ENCODE data around the gene SLCO2B1. TPM values are rescaled to one million over a fixed set of nuclear protein-coding genes. Genes with fewer than 3 reads are reported as not detected.

The SLCO2B1 gene
- total and polyA plus RNA-seq, 4 donors = 25.4 to 61.0 (median 45.5) TPM

- Histone ChIP-seq H3K4me1 (ENCODE audit: control insufficient read depth, insufficient read depth, low read length) (peaks cover 8% of the 10 kb centered on the region), H3K27ac (ENCODE audit: low read depth, low read length) (no peak overlapping the region), H3K27me3 (ENCODE audit: control insufficient read depth, insufficient read depth, low read length) (no peaks in the 10 kb centered on the region), H3K4me3 (ENCODE audit: low read depth, low read length) (no peak overlapping the region), H3K36me3 (ENCODE audit: control insufficient read depth, insufficient read depth, low read length) (no peaks in the 10 kb centered on the region), H3K9me3 (ENCODE audit: control insufficient read depth, insufficient read depth, low read length) (no peaks in the 10 kb centered on the region)
- 67% methylated on average over 3 of the region's 4 CpGs for WGBS (ENCODE audit: insufficient coverage)
- DNase-seq (ENCODE audit: low read depth in 4 of 6, low spot score in 6 of 6) = no peak
These were observed 74.9 kb downstream of the SLCO2B1 start for GRCh38 chr11:75225794-75226193.

DNA sequence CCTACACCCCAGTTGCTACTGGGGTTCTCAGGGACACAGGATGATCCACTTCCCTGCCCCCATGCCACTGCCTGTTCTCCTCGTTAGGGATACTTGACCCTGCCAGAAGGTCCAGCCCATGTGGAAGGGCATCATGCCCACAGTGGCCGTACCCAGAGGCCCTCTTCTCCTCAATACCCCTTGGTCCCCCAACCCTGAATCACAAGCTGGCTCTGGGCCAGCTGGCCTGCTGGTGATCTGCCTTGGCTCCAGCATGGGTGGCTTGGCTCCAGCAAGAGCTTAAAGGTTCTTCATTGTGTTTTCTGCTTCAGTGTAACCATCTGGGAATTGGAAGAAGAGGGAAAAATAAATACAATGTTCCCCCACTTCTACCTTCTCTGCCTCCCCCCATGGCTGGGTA lies 78.6 kb downstream of the SLCO2B1 start:
- no peaks in the 10 kb centered on the region for H3K36me3 ChIP-seq (ENCODE audit: control insufficient read depth, insufficient read depth, low read length)
- no peak overlapping the region for H3K4me3 ChIP-seq (ENCODE audit: low read depth, low read length)
- H3K4me1 ChIP-seq (ENCODE audit: control insufficient read depth, insufficient read depth, low read length) = peaks cover 8% of the 10 kb centered on the region
- peak in 1 of 6 donors; percentile 24 for DNase-seq (ENCODE audit: low read depth in 4 of 6, low spot score in 6 of 6)
- no peaks in the 10 kb centered on the region for H3K27me3 ChIP-seq (ENCODE audit: control insufficient read depth, insufficient read depth, low read length)
- H3K27ac ChIP-seq (ENCODE audit: low read depth, low read length) = no peak overlapping the region
- 56% methylated on average over 2 of the region's 2 CpGs for WGBS (ENCODE audit: insufficient coverage)
- no peaks in the 10 kb centered on the region for H3K9me3 ChIP-seq (ENCODE audit: control insufficient read depth, insufficient read depth, low read length)

- 78% methylated on average over 1 of the region's 2 CpGs for WGBS (ENCODE audit: insufficient coverage)
- no peak for DNase-seq (ENCODE audit: low read depth in 4 of 6, low spot score in 6 of 6)
These were observed 79.7 kb downstream of the SLCO2B1 start for GRCh38 chr11:75230621-75231020.

DNA sequence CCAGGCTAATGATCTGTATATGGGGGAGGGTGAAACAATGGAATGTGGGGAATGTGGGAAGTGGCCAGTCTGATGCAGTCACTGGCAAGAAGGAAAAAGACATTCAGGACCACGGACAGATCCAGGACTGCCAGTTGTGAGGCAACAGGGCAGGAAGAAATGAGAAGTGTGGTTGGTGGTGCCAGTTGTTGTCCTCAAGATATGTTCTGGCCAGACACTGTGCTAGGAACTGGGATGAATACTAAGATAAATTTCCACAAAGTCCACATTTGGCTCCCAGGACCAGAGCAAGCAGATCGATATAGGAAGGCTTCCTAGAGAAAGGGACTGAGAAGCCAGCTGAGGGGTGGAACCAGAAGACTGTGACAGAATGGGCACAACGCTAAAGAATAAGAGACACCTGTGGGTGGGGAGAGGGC lies 82.9 kb downstream of the SLCO2B1 start:
- Histone ChIP-seq H3K27ac (ENCODE audit: low read depth, low read length) (no peak overlapping the region), H3K4me1 (ENCODE audit: control insufficient read depth, insufficient read depth, low read length) (peaks cover 8% of the 10 kb centered on the region), H3K9me3 (ENCODE audit: control insufficient read depth, insufficient read depth, low read length) (no peaks in the 10 kb centered on the region), H3K36me3 (ENCODE audit: control insufficient read depth, insufficient read depth, low read length) (no peaks in the 10 kb centered on the region), H3K27me3 (ENCODE audit: control insufficient read depth, insufficient read depth, low read length) (no peaks in the 10 kb centered on the region), H3K4me3 (ENCODE audit: low read depth, low read length) (no peak overlapping the region)
- peak in 1 of 6 donors; percentile 64 for DNase-seq (ENCODE audit: low read depth in 4 of 6, low spot score in 6 of 6)
- 40% methylated on average over 3 of the region's 3 CpGs for WGBS (ENCODE audit: insufficient coverage)

More at GRCh38 chr11:75230621-75231020, 79.7 kb downstream of the SLCO2B1 start:
- Histone ChIP-seq H3K27ac (ENCODE audit: low read depth, low read length) (no peak overlapping the region), H3K9me3 (ENCODE audit: control insufficient read depth, insufficient read depth, low read length) (no peaks in the 10 kb centered on the region), H3K36me3 (ENCODE audit: control insufficient read depth, insufficient read depth, low read length) (no peaks in the 10 kb centered on the region), H3K4me3 (ENCODE audit: low read depth, low read length) (no peak overlapping the region), H3K4me1 (ENCODE audit: control insufficient read depth, insufficient read depth, low read length) (peaks cover 8% of the 10 kb centered on the region), H3K27me3 (ENCODE audit: control insufficient read depth, insufficient read depth, low read length) (no peaks in the 10 kb centered on the region)

DNA sequence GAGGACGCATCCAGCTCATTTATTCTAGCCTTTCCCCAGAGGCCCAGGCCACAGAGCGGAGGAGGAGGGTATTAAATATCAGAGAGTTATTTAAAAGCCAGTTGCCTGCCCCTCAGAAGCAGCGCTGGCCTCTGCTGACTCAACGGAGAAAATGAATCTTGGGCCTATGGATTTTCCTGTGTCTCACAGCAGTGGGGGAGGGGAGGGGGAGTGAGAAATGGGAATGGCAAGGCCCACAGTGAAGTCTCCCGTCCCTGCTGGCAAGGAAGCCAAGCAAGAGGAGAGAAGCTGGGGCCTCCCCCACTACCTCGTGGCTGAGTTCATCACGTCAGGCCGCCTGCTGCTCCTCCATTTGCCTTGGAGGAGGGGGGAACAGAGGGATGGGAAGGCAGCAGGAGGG lies 85.2 kb downstream of the SLCO2B1 start:
- Histone ChIP-seq H3K27me3 (ENCODE audit: control insufficient read depth, insufficient read depth, low read length) (peaks cover 8% of the 10 kb centered on the region), H3K4me3 (ENCODE audit: low read depth, low read length) (no peak overlapping the region), H3K9me3 (ENCODE audit: control insufficient read depth, insufficient read depth, low read length) (no peaks in the 10 kb centered on the region), H3K27ac (ENCODE audit: low read depth, low read length) (no peak overlapping the region), H3K36me3 (ENCODE audit: control insufficient read depth, insufficient read depth, low read length) (no peaks in the 10 kb centered on the region), H3K4me1 (ENCODE audit: control insufficient read depth, insufficient read depth, low read length) (peaks cover 9% of the 10 kb centered on the region)
- 43% methylated on average over 3 of the region's 8 CpGs for WGBS (ENCODE audit: insufficient coverage)
- DNase-seq (ENCODE audit: low read depth in 4 of 6, low spot score in 6 of 6) = peak in 1 of 6 donors; percentile 67

DNA sequence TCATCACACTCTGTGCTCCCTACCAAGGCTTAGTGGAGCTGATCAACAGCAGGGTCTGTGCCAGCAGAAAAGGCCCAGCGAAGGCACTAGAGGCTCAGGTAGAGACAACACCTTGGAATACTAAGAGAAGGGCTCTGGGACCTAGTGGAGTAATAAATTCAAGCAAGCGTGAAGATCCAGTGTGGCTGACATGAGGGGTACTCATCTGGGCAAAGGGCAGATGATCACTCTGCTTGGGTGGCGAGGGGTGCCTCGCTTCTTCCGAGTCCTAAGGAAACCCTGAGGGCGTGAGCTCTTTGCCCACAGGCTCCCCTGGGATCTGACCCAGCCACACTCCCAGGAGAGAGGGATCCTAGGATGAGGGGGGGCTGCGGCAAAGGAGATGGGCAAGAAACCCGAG lies 86.1 kb downstream of the SLCO2B1 start:
- Histone ChIP-seq H3K27me3 (ENCODE audit: control insufficient read depth, insufficient read depth, low read length) (peaks cover 8% of the 10 kb centered on the region), H3K27ac (ENCODE audit: low read depth, low read length) (no peak overlapping the region), H3K4me1 (ENCODE audit: control insufficient read depth, insufficient read depth, low read length) (peaks cover 12% of the 10 kb centered on the region), H3K36me3 (ENCODE audit: control insufficient read depth, insufficient read depth, low read length) (no peaks in the 10 kb centered on the region), H3K4me3 (ENCODE audit: low read depth, low read length) (no peak overlapping the region), H3K9me3 (ENCODE audit: control insufficient read depth, insufficient read depth, low read length) (no peaks in the 10 kb centered on the region)
- WGBS (ENCODE audit: insufficient coverage) = 89% methylated on average over 7 of the region's 8 CpGs
- DNase-seq (ENCODE audit: low read depth in 4 of 6, low spot score in 6 of 6) = no peak

DNA sequence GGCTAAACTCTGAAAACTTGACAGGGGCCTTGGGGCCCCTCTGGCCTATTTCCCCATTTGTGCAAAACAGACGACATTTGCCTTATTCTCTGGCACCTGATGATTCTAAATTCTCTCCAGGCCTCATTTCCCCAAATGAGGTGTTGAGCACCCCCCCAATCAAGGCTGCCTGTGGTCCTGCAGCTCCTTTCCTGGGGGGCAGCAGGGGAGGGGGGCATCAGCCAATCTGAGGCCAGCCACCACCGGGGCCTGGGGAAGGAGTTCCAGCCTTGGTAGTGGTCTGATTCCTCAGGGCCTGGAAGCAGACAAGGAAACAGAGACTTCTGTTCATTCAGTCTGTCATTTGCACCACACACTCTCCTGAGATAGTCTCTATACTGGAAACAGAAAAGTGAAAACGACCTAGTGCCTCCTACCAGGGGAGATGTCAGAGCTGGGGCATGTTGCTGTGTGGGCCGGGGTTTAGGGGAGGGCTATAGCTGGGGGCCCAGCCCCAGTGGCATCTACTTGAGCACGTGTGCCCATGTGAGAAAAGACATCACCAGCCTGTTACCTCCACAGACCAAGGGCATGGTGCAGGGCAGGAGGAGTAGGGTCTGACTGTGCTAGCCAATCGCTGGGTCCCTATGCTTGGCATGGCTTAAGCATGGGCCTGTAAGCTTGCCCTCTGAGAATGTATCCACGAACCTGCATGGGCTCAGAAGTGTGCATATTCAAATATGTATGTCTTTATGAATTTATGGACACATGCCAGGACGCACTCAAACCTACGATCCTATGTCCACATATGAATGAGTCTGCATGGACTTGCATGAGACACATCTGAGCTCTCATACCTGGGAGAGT lies 87.9 kb downstream of the SLCO2B1 start:
- no peak overlapping the region for H3K4me3 ChIP-seq (ENCODE audit: low read depth, low read length)
- H3K9me3 ChIP-seq (ENCODE audit: control insufficient read depth, insufficient read depth, low read length) = no peaks in the 10 kb centered on the region
- no peaks in the 10 kb centered on the region for H3K36me3 ChIP-seq (ENCODE audit: control insufficient read depth, insufficient read depth, low read length)
- H3K27me3 ChIP-seq (ENCODE audit: control insufficient read depth, insufficient read depth, low read length) = peaks cover 23% of the 10 kb centered on the region
- no peak for DNase-seq (ENCODE audit: low read depth in 4 of 6, low spot score in 6 of 6)
- WGBS (ENCODE audit: insufficient coverage) = 72% methylated on average over 5 of the region's 9 CpGs
- H3K27ac ChIP-seq (ENCODE audit: low read depth, low read length) = no peak overlapping the region
- peaks cover 19% of the 10 kb centered on the region for H3K4me1 ChIP-seq (ENCODE audit: control insufficient read depth, insufficient read depth, low read length)

- peak in 1 of 6 donors; percentile 4 for DNase-seq (ENCODE audit: low read depth in 4 of 6, low spot score in 6 of 6)
- 23% methylated on average over 7 of the region's 10 CpGs for WGBS (ENCODE audit: insufficient coverage)
- H3K36me3 ChIP-seq (ENCODE audit: control insufficient read depth, insufficient read depth, low read length) = no peaks in the 10 kb centered on the region
- H3K27ac ChIP-seq (ENCODE audit: low read depth, low read length) = no peak overlapping the region
- H3K4me3 ChIP-seq (ENCODE audit: low read depth, low read length) = no peak overlapping the region
- H3K27me3 ChIP-seq (ENCODE audit: control insufficient read depth, insufficient read depth, low read length) = peaks cover 24% of the 10 kb centered on the region
- no peaks in the 10 kb centered on the region for H3K9me3 ChIP-seq (ENCODE audit: control insufficient read depth, insufficient read depth, low read length)
- H3K4me1 ChIP-seq (ENCODE audit: control insufficient read depth, insufficient read depth, low read length) = peaks cover 19% of the 10 kb centered on the region
These were observed 88.8 kb downstream of the SLCO2B1 start for GRCh38 chr11:75239531-75240290.

- H3K27me3 ChIP-seq (ENCODE audit: control insufficient read depth, insufficient read depth, low read length) = peaks cover 24% of the 10 kb centered on the region
- WGBS (ENCODE audit: insufficient coverage) = under 1% methylated on average over 49 of the region's 58 CpGs
- no peak within 1 kb of the TSS for H3K27ac ChIP-seq (ENCODE audit: low read depth, low read length)
- peaks cover 19% of the 10 kb centered on the region for H3K4me1 ChIP-seq (ENCODE audit: control insufficient read depth, insufficient read depth, low read length)
- no peaks in the 10 kb centered on the region for H3K9me3 ChIP-seq (ENCODE audit: control insufficient read depth, insufficient read depth, low read length)
- H3K4me3 ChIP-seq (ENCODE audit: low read depth, low read length) = peak within 1 kb of the TSS; percentile 17
- no peaks in the 10 kb centered on the region for H3K36me3 ChIP-seq (ENCODE audit: control insufficient read depth, insufficient read depth, low read length)
- peak in 2 of 6 donors; percentile 40 to 44 for DNase-seq (ENCODE audit: low read depth in 4 of 6, low spot score in 6 of 6)
These were observed 89.6 kb downstream of the SLCO2B1 start, which contains the start of gene TPBGL for GRCh38 chr11:75240311-75241035. TPBGL (plus strand) TSS chr11:75240774; CDS start chr11:75241050, 276 bp downstream.
